ENCODE results near the gene BARD1.
"Not testable (repeated sequence)": the region's sequence is repeated elsewhere in the genome, so short reads cannot be mapped to it uniquely, and the experiment has no call there.

BARD1 gene

GRCh38 chr2:214765180-214765579 lies 44.3 kb downstream of the BARD1 start:
- no peak for DNase-seq (ENCODE audit: low spot score)

DNA sequence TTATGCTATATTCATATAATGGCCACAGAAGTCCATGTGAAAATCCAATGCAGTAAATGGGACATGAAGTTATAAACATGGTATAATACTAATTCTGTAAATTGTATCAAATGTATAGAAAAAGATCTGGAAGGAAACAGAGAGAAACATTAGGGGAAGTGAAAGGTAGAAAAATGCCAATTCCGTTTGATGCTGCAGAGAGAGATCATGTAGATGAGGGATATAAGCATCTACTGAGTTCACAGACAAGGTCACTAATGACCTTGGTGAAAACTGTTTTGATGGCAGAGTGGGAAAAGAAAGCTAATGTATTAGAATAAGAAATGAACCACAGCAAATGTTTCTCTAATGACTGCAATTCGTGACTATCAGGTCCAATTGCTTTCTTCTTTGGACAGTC lies 56.0 kb downstream of the BARD1 start:
- DNase-seq (ENCODE audit: low spot score): no peak

DNA sequence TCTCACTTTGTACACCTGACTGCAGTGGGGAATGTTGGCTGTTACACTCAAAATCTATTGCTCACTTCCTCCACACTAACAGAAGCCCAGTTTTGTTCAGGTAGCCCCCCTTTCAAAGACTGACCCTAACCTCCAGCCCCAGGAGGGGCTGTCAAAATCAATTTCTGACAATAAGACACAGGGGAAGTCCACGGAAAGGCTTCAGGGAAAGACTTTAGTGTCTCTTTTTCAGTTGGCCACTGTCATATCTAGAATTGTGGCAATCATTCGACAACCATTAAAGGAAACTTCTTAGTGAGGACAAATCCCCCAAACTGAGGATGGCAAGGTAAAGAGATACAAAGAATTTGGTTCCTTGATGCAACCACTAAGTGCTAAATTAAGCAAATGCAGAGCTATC lies 59.0 kb downstream of the BARD1 start:
- no peak for DNase-seq (ENCODE audit: low spot score)

DNA sequence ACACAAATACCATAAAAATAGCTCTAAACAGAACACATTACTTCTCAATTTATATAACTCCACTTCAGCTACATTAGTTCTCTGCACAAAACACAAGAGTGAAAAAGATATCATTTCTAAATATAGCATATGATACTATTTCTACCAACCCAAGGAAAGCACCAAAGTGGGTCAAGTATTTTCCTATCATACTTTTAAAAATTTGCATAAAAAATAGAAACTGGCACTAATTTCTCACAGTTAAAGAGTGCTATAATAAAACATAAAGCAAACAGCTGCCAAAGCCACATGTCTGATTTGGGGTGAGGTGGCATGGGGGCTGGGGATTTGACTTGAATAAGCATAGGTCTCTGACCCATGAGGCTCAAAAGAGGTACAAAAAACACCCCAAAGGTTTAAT lies 61.5 kb downstream of the BARD1 start:
- no peak for DNase-seq (ENCODE audit: low spot score)

GRCh38 chr2:214742119-214742518 lies 67.4 kb downstream of the BARD1 start:
- DNase-seq (ENCODE audit: low spot score): no peak

DNA sequence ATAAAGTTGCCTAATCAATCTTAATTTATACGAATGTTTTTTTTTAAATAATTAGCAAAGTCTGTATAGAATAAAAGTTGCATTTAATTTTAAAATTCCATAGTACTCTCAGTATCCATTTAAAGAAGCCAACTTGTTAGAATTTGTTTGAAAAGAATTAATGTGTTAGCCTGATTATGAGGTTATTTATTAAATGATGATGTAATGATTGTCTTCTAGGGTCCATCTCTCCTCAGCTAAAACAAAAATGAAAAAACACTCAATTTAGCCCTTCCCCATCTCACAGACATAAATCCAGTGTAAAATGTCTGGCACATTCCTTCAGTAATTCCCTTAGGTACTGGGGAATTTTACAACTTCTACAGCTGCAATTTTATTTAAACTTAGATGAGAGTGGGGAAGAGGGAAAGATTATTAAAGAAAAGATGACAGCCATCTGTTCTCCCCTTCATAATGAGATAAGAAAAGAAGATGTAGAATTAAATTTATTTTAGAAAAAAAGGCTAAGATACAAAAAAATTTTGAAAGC lies 68.6 kb downstream of the BARD1 start:
- no peak for DNase-seq (ENCODE audit: low spot score)

DNA sequence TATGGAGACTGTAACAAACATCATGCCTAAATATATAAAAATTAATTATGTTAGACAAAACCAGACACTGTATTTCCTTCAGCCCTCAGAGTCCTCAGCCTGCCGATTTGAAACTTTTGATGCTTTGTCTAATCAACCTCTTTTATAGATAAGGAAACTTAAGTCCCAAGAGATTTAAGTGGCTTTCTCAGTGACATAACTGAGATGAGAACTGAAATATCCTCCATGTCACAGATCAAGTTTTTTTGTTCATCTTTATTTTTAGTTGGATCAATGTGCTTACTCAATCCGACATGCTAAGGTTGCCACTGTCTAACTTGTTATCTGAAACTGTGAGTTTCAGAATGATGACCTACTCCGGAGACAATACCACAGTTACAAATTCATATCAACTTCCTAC lies 72.3 kb downstream of the BARD1 start:
- DNase-seq (ENCODE audit: low spot score): no peak

GRCh38 chr2:214730800-214731407 lies 78.6 kb downstream of the BARD1 start:
- DNase-seq (ENCODE audit: low spot score): no peak

GRCh38 chr2:214730248-214730647 lies 79.2 kb downstream of the BARD1 start:
- no peak for DNase-seq (ENCODE audit: low spot score)

DNA sequence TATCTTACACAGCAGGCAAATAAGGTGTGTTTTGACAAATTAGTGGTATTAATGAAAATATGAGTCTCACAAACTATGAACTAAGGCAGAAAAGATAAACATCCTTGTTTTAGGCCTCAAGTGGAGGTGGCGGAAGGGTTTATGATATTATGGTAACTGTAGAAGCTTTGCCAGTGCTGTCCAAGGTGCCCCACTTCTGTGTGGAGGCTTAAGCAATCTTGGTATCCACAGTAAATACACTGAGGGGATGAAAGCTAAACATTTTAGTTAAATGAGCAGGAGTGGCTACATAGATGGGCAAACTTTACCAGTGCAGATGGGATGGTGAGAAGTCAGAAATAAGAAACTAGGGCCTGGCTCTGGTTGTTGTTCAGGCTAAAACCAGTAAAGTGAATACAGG lies 84.7 kb downstream of the BARD1 start:
- DNase-seq (ENCODE audit: low spot score): no peak

DNA sequence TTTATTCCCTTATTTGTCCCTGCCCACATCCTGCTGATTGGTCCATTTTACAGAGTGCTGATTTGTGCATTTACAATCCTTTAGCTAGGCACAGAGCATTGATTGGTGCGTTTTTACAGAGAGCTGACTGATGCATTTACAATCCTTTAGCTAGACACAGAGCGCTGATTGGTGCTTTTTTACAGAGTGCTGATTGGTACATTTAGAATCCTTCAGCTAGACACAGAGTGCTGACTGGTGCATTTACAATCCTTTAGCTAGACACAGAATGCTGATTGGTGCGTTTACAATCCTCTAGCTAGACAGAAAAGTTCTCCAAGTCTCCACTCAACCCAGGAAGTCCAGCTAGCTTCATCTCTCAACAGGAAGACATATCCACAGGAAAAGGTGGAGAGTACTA lies 91.6 kb downstream of the BARD1 start:
- DNase-seq (ENCODE audit: low spot score): not testable (repeated sequence)

DNA sequence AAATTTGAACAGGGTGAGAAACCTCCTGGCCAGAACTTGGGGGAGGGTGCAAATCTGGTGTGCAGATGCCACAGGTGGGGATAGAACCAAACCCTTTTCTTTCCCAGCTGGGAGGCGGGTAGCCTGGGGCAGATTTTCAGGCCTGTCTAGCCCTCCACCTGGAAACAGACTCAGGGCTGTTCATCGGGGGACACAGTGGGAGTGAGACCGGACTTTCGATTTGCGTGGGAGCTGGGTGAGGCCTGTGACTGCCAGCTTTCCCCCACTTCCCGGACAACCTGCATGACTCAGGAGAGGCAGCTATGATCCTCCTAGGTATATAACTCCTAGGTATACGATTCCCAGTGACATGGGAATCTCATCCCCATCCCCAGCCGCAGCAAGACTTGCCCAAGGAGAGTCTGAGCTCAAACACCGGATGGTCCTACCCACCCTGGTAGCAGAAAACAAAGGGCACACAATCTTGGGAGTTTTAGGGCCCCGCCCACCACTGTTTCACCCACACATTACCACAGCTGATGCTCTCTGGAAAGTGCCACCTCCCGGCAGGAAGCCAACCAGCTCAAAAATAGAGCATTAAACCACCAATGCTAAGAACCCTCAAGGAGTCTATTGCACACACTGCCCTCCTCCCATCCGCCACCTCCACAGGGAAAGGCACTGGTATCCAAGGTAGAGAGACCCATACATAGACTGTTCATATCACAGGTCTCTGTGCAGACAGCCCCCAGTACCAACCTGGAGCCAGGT lies 92.5 kb downstream of the BARD1 start:
- no peak for DNase-seq (ENCODE audit: low spot score)

DNA sequence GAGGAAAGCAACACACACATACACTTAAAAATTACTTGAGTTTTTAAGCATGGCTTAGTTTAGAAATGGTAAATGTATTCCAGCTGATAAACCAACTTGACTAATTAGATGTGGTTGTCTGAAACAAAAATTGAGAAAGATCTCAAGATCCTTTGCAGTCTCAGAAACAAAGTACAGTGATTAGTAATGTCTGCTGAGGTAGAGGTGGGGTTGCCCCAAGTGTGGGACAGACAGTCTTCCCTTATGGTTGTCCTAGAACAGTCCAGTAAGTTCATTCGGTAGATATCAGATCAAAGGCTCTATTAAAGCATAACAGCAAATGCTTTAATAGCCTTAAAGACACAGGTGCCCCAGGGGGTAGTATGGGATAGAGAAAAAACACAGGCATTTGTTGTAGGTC lies 94.5 kb downstream of the BARD1 start:
- no peak for DNase-seq (ENCODE audit: low spot score)

- DNase-seq (ENCODE audit: low spot score): no peak
Measured at GRCh38 chr2:214713080-214713830, 96.2 kb downstream of the BARD1 start.

GRCh38 chr2:214710729-214711128 lies 98.8 kb downstream of the BARD1 start:
- no peak for DNase-seq (ENCODE audit: low spot score)

- DNase-seq (ENCODE audit: low spot score): no peak
Measured at GRCh38 chr2:214706986-214707385, 102.5 kb downstream of the BARD1 start.

DNA sequence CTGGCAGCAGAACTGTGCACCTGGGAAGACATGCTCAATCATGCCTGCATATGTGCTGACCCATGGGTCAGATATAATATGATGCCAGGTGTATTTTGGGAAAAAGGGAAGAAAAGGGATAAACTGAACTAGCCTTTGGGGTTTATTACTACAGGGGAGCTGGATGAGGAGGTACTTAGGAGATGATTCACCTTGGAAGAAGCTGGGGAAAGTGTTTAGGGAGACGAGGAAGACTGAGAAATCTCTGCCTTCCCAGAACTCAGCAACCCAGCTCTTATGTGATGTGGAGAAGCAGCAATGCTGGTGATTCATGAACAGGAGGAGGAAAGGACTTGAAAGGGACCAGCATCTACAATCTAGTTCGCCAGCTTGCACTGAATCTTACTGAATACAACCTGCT lies 110.2 kb downstream of the BARD1 start:
- no peak for DNase-seq (ENCODE audit: low spot score)

DNA sequence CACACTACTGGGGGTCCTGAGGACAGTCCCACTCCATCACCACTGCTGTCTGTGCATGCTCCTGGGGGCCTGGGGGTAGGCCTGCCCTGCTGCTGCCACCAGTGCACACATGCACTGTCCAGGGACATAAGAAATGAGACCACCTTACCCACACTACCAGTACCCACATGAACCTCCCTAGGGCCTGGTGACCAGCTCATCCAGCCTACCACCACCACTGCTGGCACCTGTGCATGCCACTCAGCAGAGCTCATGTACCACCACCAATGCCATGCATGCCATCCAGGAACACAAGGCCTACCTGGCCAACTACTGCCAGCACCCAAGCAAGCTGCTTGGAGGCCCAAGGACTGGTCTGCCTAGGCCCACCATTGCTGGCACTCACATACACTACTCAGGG lies 112.8 kb downstream of the BARD1 start:
- no peak for DNase-seq (ENCODE audit: low spot score)

DNA sequence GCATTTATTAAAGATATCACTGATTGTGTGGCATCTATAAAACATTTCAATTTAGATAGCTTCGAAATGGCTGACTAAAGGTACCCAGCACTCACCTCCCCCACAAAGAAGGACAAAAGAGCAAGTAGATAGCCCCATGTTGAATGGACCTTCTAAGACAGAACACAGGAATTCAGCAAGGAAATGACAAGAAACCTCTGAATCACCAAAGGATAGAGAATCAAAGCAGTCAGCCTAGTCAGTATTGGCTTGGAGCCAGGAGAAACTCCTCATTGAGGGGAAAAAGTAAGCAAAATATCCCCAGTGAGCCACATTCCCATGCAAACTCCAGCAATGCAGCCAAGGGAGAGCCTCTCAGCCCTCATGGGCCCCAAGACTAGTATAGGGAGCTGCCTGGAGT lies 113.7 kb downstream of the BARD1 start:
- DNase-seq (ENCODE audit: low spot score): no peak

DNA sequence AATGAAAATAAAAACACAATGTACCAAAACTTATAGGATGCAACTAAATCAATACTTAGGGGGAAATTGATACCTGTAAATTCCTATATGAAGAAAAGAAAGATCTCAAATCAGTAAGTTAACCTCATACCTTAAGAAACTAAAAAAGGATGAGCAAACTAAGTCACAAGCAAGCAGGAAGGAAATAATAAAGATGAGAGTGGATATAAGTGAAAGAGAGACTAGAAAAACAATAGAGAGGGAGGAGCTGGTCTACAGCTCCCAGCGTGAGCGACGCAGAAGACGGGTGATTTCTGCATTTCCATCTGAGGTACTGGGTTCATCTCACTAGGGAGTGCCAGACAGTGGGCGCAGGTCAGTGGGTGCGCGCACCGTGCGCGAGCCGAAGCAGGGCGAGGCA lies 125.9 kb downstream of the BARD1 start:
- not testable (repeated sequence) for DNase-seq (ENCODE audit: low spot score)

DNA sequence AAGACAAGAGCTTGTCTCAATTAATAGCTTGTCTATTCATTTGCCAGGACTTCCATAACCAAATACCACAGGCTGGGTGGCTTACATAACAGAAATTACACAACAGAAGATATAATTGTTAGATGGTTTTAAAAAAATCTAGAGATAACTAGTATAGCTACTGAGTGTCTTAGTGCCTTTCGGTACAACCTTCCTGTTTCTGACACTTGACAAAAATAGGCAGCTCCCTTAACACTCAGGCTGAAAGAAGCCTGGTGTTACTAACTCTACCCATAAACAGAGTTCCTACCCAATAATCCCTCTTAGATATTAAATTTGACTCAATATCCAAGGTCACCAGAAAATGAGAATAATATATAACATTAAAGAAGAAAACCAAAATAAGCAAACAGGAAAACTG lies 129.7 kb downstream of the BARD1 start:
- no peak for DNase-seq (ENCODE audit: low spot score)

DNA sequence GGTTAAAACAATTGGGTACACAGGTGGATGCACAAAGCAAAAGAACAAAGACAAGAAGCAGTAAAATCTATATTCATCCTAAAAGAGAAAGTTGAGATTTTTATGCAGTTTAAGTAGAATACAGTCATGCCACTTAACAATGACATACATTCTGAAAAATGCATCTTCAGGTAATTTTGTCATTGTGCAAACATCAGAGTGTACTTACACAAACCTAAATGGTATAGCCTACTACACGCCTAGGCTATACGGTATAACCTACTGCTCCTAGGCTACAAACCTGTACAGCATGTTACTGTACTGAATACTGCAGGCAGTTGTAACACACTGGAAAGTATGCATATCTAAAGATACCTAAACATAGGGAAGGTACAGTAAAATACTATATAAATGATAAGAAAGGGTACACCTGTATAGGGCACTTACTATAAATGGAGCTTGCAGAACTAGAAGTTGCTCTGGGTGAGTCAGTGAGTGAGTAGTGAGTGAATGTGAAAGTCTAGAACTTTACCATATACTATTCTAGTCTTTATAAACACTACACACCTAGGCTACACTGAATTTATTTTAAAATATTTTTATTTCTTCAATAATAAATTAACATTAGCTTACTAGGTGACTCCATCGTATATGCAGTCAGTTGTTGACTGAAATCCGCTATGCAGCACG lies 132.9 kb downstream of the BARD1 start:
- no peak for DNase-seq (ENCODE audit: low spot score)
